GM21717 (cell line): ENCODE results near the gene FAM236D.
"Not testable (repeated sequence)": the region's sequence is repeated elsewhere in the genome, so short reads cannot be mapped to it uniquely, and the experiment has no call there.

Experiments
- ATAC-seq: cut with Tn5 transposase; IDR thresholded peaks from one replicate; pipeline ENCODE4 v1.9.1; 2021; ENCODE audit warnings: mild to moderate bottlenecking, moderate library complexity; ENCODE audit not compliant: unreplicated experiment

The FAM236D gene

DNA sequence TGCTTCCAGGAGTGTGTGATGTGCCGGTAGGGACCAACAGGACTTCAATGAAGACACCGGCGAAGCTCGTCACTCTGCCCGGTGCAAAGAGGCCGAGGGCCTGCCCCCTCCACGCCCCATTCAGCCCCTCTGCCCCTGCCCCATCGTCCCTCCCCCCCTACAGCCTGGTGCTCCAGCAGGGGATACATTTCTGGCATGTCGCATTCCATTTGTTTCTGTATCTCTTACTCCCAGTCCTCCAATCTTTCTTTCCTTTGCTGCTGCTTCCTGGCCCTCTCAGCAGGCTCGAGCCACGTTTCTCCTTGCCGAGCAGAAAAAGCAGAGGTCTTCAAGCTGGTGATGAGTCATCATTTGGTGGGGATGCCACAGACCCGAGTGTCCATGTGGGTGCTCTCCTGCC lies at the start of gene FAM236D:
Gene FAM236D, minus strand, starts transcription at position 101 of the 400 bp plus-strand sequence. Its CDS starts 100 bp downstream, at position 1.
- ATAC-seq, result not testable (repeated sequence)

DNA sequence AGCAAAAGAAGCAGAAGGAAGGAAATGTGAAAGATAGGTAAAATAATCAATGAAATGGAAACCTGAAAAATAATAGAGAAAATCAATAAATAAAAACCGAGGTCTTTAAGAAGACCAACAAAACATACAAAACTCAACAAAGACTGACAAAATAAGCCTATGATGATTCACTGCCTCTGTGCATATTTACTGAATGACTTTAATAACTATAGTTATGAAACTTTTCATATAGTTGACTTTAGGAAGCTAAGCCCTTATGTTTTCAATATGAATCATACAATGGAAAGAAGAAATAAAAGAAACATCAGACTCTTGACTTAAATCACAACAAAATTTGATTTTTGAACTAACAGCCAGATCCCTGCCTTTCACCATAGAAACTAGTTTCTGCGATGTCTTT lies 29.5 kb upstream of the FAM236D start:
- ATAC-seq, result not testable (repeated sequence)

DNA sequence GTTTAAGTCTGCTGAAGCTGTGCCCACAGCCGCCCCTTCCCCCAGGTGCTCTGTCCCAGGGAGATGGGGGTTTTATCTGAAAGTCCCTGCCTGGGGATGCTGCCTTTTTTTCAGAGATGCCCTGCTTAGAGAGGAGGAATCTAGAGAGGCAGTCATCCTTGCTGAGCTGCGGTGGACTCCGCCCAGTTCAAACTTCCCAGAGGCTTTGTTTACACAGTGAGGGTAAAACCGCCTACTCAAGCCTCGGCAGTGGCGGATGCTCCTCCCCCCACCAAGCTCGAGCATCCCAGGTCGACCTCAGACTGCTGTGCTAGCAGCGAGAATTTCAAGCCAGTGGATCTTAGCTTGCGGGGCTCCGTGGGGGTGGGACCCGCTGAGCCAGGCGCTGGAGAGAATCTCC lies 22.7 kb upstream of the FAM236D start:
- ATAC-seq, result not testable (repeated sequence)

DNA sequence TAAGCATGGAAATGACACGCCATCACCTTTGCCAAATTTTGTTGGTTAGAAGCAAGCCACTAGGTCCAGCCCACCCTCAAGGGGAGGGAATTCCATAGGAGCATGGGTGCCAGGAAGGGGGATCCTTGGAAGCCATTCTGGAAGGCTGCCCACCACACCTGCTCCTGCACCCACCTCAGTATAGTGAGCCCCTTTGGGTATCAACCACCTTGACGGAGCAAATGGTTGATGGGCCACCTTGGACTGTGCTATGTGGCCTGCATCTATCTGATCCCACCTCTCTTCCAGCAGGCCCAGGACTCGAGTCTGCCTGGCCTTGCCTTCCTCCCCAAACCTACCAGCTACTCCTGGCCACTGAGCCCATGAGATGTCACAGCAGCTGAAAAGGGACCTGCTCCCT lies 17.6 kb downstream of the FAM236D start:
- ATAC-seq, result not testable (repeated sequence)

DNA sequence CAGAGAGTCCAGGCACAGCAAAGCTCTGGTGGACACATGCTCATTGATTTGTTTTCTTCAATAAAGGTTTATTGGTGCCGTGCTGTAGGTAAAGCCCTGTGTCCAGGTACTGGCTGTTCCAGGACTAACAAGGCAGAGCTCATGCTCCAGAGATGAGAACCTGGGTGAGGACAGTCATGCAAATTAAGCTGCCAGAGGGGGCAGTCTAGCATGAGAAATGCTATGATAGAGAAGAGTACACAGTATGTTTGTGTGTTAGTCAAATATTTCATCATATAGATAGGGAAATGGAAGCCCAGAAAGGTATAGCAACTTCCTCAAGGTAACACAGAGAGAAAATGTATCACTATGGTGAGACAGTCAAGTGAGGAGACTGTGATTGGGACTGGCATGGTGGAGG lies 19.9 kb downstream of the FAM236D start:
- not testable (repeated sequence) for ATAC-seq

DNA sequence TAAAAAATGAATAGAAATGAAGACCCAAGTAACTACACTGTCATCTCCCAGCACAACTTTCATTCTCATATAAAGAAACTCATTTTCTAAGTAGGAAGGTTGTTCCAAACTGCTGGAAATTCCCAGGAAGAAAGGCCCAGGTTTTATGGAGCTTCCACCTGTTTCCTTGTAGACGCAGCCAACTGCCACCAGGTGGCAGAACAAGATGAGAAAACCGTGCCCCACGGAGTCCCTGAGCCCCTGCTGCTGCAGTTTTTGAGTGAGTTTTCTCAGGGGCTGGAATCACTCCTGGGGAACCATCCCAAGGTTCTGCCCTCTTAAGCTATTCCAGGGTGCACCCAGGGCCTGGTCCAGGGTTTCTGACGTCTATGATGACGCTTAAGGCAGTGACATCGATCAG lies 24.0 kb downstream of the FAM236D start:
- ATAC-seq, result not testable (repeated sequence)

DNA sequence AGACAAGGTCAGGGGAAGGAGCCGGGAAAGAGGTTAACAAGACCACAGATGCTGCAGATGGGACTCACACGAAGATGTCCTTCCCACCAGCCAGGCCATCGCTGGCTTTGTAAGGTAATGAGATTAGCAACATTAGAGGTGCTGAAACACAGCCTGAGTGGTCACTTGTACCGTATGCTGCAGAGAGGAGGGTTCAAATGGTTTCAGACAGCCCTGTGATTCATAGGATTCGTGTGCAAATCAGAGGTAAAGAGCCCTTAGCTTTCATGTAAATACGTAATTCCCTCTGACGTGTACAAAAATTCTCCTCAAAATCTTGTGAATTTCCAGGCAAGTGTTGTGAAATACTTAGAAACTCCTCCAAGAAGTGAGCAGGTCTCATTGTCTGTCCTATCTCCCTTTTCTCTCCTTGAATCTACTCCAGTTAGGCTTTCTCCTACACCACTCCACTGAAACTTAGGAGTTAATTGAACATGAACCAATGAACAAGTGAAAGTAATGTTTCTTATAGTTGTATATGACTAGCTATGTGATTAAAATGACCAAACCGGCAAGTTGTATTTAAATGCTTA lies 24.6 kb downstream of the FAM236D start:
- ATAC-seq, result not testable (repeated sequence)

DNA sequence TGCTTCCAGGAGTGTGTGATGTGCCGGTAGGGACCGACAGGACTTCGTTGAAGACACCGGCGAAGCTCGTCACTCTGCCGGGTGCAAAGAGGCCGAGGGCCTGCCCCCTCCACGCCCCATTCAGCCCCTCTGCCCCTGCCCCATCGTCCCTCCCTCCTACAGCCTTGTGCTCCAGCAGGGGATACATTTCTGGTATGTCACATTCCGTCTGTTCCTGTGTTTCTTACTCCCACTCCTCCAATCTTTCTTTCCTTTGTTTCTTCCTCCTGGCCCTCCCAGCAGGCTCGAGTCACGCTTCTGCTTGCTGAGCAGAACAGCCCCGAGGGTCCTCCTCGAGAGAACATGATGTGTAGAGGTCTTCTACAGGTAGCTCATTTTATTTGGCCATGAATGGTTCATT lies 25.4 kb downstream of the FAM236D start, which contains the start of gene FAM236B:
Gene FAM236B, minus strand, starts transcription at position 101 of the 400 bp plus-strand sequence. Its CDS starts 100 bp downstream, at position 1.
- ATAC-seq, result not testable (repeated sequence)

DNA sequence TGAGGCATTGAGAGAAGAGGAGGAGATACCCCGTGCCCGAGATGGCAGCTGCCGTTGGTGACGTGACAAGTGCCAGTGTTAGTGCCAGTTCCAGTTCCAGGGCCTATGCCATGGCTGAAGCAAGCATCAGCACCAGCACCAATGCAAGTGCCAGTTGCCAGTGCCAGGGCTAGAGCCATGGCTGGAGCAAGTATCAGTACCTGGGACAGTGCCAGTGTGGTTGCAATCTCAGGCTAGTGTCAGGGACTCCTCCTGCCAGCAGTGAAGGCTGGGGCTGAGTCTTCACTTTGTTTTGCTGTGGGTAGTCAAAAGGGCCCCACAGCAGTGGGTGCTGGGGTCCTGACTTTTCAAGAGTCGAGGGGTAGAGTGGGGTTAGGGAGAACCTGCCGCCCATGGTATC lies 29.9 kb downstream of the FAM236D start:
- ATAC-seq, result not testable (repeated sequence)

DNA sequence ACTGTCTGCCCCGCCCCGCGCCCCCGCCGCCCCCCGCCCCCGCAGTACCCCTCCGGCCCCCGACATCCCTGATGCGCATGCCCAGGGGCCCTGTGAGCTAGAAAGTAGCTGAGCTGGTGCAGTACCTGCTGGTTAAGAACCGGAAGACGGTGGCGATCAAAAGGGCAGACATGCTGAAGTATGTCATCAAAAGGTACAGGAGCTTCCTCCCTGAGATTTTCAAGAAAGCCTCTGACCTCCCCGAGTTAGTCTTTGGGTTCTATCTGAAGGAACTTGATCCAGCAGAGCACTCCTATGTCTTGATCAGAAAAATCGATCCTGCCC lies 30.6 kb downstream of the FAM236D start:
- not testable (repeated sequence) for ATAC-seq

DNA sequence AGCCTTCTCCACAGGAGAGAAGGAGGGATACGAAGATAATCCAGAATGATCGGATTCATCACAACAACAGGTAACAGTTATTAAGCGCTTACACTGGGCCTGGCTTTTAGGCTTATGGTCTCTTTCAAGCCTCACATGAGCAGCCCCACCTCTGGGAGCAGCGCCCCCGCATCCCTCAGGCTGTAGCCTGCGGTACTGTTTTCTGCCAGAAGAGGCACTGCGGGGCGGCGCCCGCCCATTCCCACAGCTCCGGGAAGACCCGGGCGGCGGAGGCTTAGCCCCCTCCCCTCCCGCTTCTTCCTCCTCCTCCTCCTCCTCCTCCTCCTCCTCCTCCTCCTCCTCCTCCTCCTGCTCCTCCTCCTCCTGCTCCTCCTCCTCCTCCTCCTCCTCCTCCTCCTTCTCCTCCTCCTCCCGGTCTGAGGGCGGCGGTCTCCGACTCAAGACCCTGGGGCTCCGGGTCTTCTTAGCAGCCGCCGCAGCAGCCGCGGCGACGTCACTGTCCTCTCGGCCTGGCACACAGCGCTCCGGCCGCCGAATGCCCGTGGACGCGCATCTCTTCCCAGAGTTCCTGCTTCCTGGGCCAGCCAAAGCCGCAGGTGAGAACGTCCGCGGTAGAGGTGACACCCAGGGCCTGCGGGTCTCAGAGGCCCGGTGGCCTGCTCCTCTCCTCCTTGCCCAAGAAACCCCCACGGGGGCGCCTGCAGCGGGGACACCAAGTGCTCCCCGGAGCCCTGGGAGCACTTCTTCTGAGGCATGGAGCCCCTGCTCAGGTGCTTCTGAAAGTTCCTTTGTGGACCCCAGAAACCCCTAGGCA lies 31.1 kb downstream of the FAM236D start, which contains the start of gene DMRTC1B:
Gene DMRTC1B, plus strand, starts transcription at position 238 of the 814 bp plus-strand sequence. CDS start 68,246 bp downstream, outside the sequence.
- not testable (repeated sequence) for ATAC-seq

DNA sequence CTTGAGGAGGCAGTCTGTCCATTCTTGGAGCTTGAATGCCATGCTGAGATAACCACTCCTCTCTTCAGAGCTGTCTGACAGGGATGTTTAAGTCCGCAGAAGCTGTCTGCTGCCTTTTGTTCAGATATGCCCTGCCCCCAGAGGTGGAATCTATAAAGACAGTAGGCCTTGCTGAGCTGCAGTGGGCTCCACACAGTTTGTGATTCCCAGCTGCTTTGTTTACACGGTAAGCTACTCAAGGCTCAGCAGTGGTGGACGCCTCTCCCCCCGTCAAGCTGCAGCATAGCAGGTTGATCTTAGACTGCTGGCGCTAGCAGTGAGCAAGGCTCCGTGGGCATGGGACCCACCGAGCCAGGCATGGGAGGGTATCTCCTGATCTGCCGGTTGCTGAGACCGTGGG lies 47.6 kb downstream of the FAM236D start:
- not testable (repeated sequence) for ATAC-seq
